HEK293 (cell line): ENCODE measurements around the gene GBA2.

Experiments
- CTCF ChIA-PET: fragments of 350-600 bp; formaldehyde crosslinking; extraction: SDS; loops from one replicate; lab custom pipeline; 2021; ENCODE audit warnings: antibody characterized with exemption; lab: Yijun Ruan, JAX
- POLR2A ChIA-PET: fragments of 300-600 bp; formaldehyde crosslinking; extraction: SDS; loops from one replicate; lab custom pipeline; 2020; ENCODE audit warnings: antibody characterized with exemption, inconsistent platforms; lab: Yijun Ruan, JAX
- H3K27ac ChIP-seq: fragments of 200-500 bp; sonication (Bioruptor generic); 2 replicates; pipeline ENCODE4 v1.5.1; 2014; ENCODE audit warnings: low read depth, low read length, control low read depth, inconsistent platforms; ENCODE audit errors: extremely low read depth
- H3K36me3 ChIP-seq, 2 experiments: fragments of 200-500 bp in 1 of 2; sonication (Bioruptor generic) in 1 of 2; 1 replicate in 1 of 2; 2 replicates in 1 of 2; pipeline ENCODE4 v1.5.1; 2014 to 2017; ENCODE audit warnings: inconsistent platforms in 2 of 2, low read length in 2 of 2; ENCODE audit not compliant: control insufficient read depth in 2 of 2, insufficient read depth in 1 of 2
- H3K4me1 ChIP-seq: fragments of 200-500 bp; sonication (Bioruptor generic); 2 replicates; pipeline ENCODE4 v1.5.1; 2014; ENCODE audit warnings: mild to moderate bottlenecking, low read length, inconsistent platforms; ENCODE audit not compliant: control insufficient read depth, insufficient read depth
- H3K4me3 ChIP-seq: 2 replicates; pipeline ENCODE4 v1.5.1; 2011; ENCODE audit warnings: low read depth, mild to moderate bottlenecking, control low read depth, low read length, moderate library complexity
- H3K9me3 ChIP-seq: fragments of 200-500 bp; sonication (Bioruptor generic); 2 replicates; pipeline ENCODE4 v1.5.1; 2014; ENCODE audit warnings: low read depth, low read length, inconsistent platforms; ENCODE audit not compliant: control insufficient read depth, insufficient read depth
- BCL11A ChIP-seq: fragments of 450-650 bp; formaldehyde crosslinking; IDR thresholded peaks from 2 replicates; pipeline ENCODE4 v1.5.1; 2016; ENCODE audit warnings: low read depth, missing biosample characterization, missing genetic modification characterization
- BCL11B ChIP-seq: fragments of 450-650 bp; formaldehyde crosslinking; IDR thresholded peaks from 2 replicates; pipeline ENCODE4 v1.5.1; 2016; ENCODE audit warnings: low read depth, missing biosample characterization, missing genetic modification characterization
- KLF1 ChIP-seq: fragments of 450-650 bp; formaldehyde crosslinking; IDR thresholded peaks from 2 replicates; pipeline ENCODE4 v1.5.1; 2016; ENCODE audit warnings: missing biosample characterization, missing genetic modification characterization
- SCRT2 ChIP-seq: fragments of 450-650 bp; formaldehyde crosslinking; IDR thresholded peaks from 2 replicates; pipeline ENCODE4 v1.5.1; 2016; ENCODE audit warnings: missing biosample characterization, missing genetic modification characterization
- ZBTB48 ChIP-seq: fragments of 450-650 bp; formaldehyde crosslinking; IDR thresholded peaks from 2 replicates; pipeline ENCODE4 v1.5.1; 2016; ENCODE audit warnings: missing biosample characterization, missing genetic modification characterization
- ZBTB7A ChIP-seq: fragments of 450-650 bp; formaldehyde crosslinking; IDR thresholded peaks from 2 replicates; pipeline ENCODE4 v1.5.1; 2016; ENCODE audit warnings: low read depth, missing biosample characterization, missing genetic modification characterization
- ZFP3 ChIP-seq: fragments of 450-650 bp; formaldehyde crosslinking; IDR thresholded peaks from 2 replicates; pipeline ENCODE4 v1.5.1; 2016; ENCODE audit warnings: low read depth, missing biosample characterization, missing genetic modification characterization
- ZNF10 ChIP-seq: fragments of 450-650 bp; formaldehyde crosslinking; IDR thresholded peaks from 2 replicates; pipeline ENCODE4 v1.5.1; 2017; ENCODE audit warnings: missing biosample characterization, missing genetic modification characterization
- ZNF121 ChIP-seq: fragments of 450-650 bp; formaldehyde crosslinking; IDR thresholded peaks from 2 replicates; pipeline ENCODE4 v1.5.1; 2016; ENCODE audit warnings: missing biosample characterization, missing genetic modification characterization
- ZNF157 ChIP-seq: fragments of 450-650 bp; formaldehyde crosslinking; IDR thresholded peaks from 2 replicates; pipeline ENCODE4 v1.5.1; 2016; ENCODE audit warnings: missing biosample characterization, missing genetic modification characterization
- ZNF335 ChIP-seq: fragments of 450-650 bp; formaldehyde crosslinking; conservative IDR thresholded peaks from 2 replicates; pipeline ENCODE4 v1.5.1; 2016; ENCODE audit warnings: missing biosample characterization, missing genetic modification characterization
- ZNF426 ChIP-seq: fragments of 450-650 bp; formaldehyde crosslinking; IDR thresholded peaks from 2 replicates; pipeline ENCODE4 v1.5.1; 2017; ENCODE audit warnings: missing biosample characterization, missing genetic modification characterization, mild to moderate bottlenecking, inconsistent platforms, moderate library complexity
- ZNF677 ChIP-seq: fragments of 450-650 bp; IDR thresholded peaks from 2 replicates; pipeline ENCODE4 v1.5.0; 2018; ENCODE audit warnings: missing biosample characterization, mild to moderate bottlenecking, missing genetic modification characterization, moderate library complexity
- ZNF747 ChIP-seq: fragments of 450-650 bp; formaldehyde crosslinking; IDR thresholded peaks from 2 replicates; pipeline ENCODE4 v1.5.1; 2016; ENCODE audit warnings: missing biosample characterization, missing genetic modification characterization
- ZNF843 ChIP-seq: fragments of 450-650 bp; formaldehyde crosslinking; IDR thresholded peaks from 2 replicates; pipeline ENCODE4 v1.5.1; 2016; ENCODE audit warnings: missing biosample characterization, missing genetic modification characterization
- TF ChIP-seq, protein P1 (sequence below): fragments of 450-650 bp; formaldehyde crosslinking; IDR thresholded peaks from 2 replicates; pipeline ENCODE4 v1.5.1; 2016; ENCODE audit warnings: missing biosample characterization, missing genetic modification characterization
- TF ChIP-seq, protein P2 (sequence below): fragments of 450-650 bp; formaldehyde crosslinking; IDR thresholded peaks from 2 replicates; pipeline ENCODE4 v1.5.1; 2017; ENCODE audit warnings: missing biosample characterization, missing genetic modification characterization
- TF ChIP-seq, protein P3 (sequence below): fragments of 450-650 bp; formaldehyde crosslinking; IDR thresholded peaks from 2 replicates; pipeline ENCODE4 v1.5.1; 2016; ENCODE audit warnings: missing biosample characterization, missing genetic modification characterization, low read depth
- TF ChIP-seq, protein P4 (sequence below): fragments of 450-650 bp; formaldehyde crosslinking; IDR thresholded peaks from 2 replicates; pipeline ENCODE4 v1.5.1; 2016; ENCODE audit warnings: missing biosample characterization, missing genetic modification characterization
- TF ChIP-seq, protein P5 (sequence below): fragments of 450-650 bp; formaldehyde crosslinking; IDR thresholded peaks from 2 replicates; pipeline ENCODE4; 2016; ENCODE audit warnings: missing biosample characterization, missing genetic modification characterization
- TF ChIP-seq, protein P6 (sequence below): fragments of 450-650 bp; formaldehyde crosslinking; conservative IDR thresholded peaks from 2 replicates; pipeline ENCODE4 v1.5.1; 2016; ENCODE audit warnings: low read depth, missing biosample characterization, missing genetic modification characterization
- TF ChIP-seq, protein P7 (sequence below): fragments of 450-650 bp; formaldehyde crosslinking; IDR thresholded peaks from 2 replicates; pipeline ENCODE4 v1.5.1; 2016; ENCODE audit warnings: missing biosample characterization, missing genetic modification characterization

The GBA2 gene

DNA sequence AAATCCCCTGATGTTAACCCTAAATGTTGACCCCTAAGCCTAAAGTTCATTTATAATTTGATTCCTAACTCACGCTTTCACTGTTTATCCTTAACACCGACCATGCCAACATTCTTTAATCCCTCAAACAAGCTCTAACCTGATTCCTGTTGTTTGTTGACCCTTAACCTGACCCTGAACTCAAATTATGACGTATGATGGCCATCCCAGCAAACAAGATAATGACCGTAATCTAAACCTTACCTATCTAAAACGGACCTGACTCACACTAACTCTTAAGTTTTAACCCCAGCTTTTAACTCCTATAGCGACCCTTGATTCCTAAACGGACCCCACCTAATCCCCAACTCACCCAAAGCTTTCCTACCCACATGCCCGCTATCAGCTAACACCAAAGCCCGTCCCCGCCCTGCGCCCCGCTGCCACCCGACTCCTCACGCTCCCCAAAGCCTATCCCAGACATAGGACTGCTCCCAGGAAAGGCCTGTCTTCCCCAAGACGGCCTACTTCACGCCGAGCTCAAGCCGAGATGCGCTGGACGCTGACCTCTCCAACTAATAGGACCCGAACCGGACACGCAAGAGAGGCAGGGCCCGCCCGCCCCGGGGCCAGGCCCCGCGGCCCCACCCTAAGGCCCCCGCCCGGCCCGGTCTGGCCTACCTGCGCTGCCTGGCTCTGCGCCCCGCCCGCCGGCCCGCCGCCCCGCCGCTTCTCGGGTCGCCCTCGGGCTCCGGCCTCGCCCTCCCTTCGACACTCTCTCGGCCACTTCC lies 17.4 kb downstream of the GBA2 start:
- CTCF ChIA-PET, result interaction anchor here (0.6 to 8.0 kb wide), 21 partner anchors 9 to 639 kb away, joined by 3 to 88 read pairs (median 6); partner anchors contain the start of genes CCDC107, GBA2, RGP1 and RMRP
- peak overlapping the region; percentile 81 for H3K4me3 ChIP-seq
- no peaks in the 10 kb centered on the region for H3K9me3 ChIP-seq
- peak overlapping the region; percentile 81 for H3K27ac ChIP-seq
- H3K4me1 ChIP-seq, result peaks cover 13% of the 10 kb centered on the region
- POLR2A ChIA-PET, result interaction anchor here (0.6 to 4.2 kb wide), 25 partner anchors 9 to 660 kb away, joined by 3 to 73 read pairs (median 6); partner anchors contain the start of genes ARHGEF39, CCDC107, FAM221B and FANCG
- TF ChIP-seq ZFP3 (tag by site-specific recombination) (no peak), ZNF843 (tag by site-specific recombination) (no peak), ZNF426 (tag by site-specific recombination) (no peak), ZNF335 (tag by site-specific recombination) (peak; percentile 86), SCRT2 (tag by site-specific recombination) (no peak), ZNF157 (tag by site-specific recombination) (no peak), ZBTB48 (peak; percentile 54; the same call in 1 of the 2 replicates), ZNF10 (tag by site-specific recombination) (no peak), ZNF747 (no peak), KLF1 (peak; percentile 52), BCL11A (0 out of 2 replicates have a peak, but pooled peaks have one; percentile 21), ZBTB7A (tag by site-specific recombination) (0 out of 2 replicates have a peak, but pooled peaks have one; percentile 27), ZNF121 (tag by site-specific recombination) (no peak), ZNF677 (no peak), BCL11B (tag by site-specific recombination) (peak; percentile 23; the same call in 1 of the 2 replicates)
- TF ChIP-seq, protein P1, sequence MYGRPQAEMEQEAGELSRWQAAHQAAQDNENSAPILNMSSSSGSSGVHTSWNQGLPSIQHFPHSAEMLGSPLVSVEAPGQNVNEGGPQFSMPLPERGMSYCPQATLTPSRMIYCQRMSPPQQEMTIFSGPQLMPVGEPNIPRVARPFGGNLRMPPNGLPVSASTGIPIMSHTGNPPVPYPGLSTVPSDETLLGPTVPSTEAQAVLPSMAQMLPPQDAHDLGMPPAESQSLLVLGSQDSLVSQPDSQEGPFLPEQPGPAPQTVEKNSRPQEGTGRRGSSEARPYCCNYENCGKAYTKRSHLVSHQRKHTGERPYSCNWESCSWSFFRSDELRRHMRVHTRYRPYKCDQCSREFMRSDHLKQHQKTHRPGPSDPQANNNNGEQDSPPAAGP (tag by site-specific recombination), result peak; percentile 52
- TF ChIP-seq, protein P2, sequence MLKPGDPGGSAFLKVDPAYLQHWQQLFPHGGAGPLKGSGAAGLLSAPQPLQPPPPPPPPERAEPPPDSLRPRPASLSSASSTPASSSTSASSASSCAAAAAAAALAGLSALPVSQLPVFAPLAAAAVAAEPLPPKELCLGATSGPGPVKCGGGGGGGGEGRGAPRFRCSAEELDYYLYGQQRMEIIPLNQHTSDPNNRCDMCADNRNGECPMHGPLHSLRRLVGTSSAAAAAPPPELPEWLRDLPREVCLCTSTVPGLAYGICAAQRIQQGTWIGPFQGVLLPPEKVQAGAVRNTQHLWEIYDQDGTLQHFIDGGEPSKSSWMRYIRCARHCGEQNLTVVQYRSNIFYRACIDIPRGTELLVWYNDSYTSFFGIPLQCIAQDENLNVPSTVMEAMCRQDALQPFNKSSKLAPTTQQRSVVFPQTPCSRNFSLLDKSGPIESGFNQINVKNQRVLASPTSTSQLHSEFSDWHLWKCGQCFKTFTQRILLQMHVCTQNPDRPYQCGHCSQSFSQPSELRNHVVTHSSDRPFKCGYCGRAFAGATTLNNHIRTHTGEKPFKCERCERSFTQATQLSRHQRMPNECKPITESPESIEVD (tag by site-specific recombination), result no peak
- TF ChIP-seq, protein P3, sequence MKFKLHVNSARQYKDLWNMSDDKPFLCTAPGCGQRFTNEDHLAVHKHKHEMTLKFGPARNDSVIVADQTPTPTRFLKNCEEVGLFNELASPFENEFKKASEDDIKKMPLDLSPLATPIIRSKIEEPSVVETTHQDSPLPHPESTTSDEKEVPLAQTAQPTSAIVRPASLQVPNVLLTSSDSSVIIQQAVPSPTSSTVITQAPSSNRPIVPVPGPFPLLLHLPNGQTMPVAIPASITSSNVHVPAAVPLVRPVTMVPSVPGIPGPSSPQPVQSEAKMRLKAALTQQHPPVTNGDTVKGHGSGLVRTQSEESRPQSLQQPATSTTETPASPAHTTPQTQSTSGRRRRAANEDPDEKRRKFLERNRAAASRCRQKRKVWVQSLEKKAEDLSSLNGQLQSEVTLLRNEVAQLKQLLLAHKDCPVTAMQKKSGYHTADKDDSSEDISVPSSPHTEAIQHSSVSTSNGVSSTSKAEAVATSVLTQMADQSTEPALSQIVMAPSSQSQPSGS, result peak; percentile 60; the same call in 1 of the 2 replicates
- TF ChIP-seq, protein P4, sequence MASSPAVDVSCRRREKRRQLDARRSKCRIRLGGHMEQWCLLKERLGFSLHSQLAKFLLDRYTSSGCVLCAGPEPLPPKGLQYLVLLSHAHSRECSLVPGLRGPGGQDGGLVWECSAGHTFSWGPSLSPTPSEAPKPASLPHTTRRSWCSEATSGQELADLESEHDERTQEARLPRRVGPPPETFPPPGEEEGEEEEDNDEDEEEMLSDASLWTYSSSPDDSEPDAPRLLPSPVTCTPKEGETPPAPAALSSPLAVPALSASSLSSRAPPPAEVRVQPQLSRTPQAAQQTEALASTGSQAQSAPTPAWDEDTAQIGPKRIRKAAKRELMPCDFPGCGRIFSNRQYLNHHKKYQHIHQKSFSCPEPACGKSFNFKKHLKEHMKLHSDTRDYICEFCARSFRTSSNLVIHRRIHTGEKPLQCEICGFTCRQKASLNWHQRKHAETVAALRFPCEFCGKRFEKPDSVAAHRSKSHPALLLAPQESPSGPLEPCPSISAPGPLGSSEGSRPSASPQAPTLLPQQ (tag by site-specific recombination), result 0 out of 2 replicates have a peak, but pooled peaks have one; percentile 8
- TF ChIP-seq, protein P5, sequence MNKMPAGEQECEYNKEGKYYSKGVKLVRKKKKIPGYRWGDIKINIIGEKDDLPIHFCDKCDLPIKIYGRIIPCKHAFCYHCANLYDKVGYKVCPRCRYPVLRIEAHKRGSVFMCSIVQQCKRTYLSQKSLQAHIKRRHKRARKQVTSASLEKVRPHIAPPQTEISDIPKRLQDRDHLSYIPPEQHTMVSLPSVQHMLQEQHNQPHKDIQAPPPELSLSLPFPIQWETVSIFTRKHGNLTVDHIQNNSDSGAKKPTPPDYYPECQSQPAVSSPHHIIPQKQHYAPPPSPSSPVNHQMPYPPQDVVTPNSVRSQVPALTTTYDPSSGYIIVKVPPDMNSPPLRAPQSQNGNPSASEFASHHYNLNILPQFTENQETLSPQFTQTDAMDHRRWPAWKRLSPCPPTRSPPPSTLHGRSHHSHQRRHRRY (tag by site-specific recombination), result no peak
- TF ChIP-seq, protein P6, sequence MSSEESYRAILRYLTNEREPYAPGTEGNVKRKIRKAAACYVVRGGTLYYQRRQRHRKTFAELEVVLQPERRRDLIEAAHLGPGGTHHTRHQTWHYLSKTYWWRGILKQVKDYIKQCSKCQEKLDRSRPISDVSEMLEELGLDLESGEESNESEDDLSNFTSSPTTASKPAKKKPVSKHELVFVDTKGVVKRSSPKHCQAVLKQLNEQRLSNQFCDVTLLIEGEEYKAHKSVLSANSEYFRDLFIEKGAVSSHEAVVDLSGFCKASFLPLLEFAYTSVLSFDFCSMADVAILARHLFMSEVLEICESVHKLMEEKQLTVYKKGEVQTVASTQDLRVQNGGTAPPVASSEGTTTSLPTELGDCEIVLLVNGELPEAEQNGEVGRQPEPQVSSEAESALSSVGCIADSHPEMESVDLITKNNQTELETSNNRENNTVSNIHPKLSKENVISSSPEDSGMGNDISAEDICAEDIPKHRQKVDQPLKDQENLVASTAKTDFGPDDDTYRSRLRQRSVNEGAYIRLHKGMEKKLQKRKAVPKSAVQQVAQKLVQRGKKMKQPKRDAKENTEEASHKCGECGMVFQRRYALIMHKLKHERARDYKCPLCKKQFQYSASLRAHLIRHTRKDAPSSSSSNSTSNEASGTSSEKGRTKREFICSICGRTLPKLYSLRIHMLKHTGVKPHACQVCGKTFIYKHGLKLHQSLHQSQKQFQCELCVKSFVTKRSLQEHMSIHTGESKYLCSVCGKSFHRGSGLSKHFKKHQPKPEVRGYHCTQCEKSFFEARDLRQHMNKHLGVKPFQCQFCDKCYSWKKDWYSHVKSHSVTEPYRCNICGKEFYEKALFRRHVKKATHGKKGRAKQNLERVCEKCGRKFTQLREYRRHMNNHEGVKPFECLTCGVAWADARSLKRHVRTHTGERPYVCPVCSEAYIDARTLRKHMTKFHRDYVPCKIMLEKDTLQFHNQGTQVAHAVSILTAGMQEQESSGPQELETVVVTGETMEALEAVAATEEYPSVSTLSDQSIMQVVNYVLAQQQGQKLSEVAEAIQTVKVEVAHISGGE, result no peak
- TF ChIP-seq, protein P7, sequence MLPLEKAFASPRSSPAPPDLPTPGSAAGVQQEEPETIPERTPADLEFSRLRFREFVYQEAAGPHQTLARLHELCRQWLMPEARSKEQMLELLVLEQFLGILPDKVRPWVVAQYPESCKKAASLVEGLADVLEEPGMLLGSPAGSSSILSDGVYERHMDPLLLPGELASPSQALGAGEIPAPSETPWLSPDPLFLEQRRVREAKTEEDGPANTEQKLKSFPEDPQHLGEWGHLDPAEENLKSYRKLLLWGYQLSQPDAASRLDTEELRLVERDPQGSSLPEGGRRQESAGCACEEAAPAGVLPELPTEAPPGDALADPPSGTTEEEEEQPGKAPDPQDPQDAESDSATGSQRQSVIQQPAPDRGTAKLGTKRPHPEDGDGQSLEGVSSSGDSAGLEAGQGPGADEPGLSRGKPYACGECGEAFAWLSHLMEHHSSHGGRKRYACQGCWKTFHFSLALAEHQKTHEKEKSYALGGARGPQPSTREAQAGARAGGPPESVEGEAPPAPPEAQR (tag by site-specific recombination), result no peak
- H3K36me3 ChIP-seq, result peaks cover 10 to 59% of the 10 kb centered on the region in 2 experiments; a peak in 2 of 3 replicates
